Measurements from ENCODE around the gene ELOVL5. TPM values are rescaled to one million over a fixed set of nuclear protein-coding genes. Genes with fewer than 3 reads are reported as not detected.
"Not testable (repeated sequence)": the region's sequence is repeated elsewhere in the genome, so short reads cannot be mapped to it uniquely, and the experiment has no call there.

ELOVL5 gene
- total RNA-seq, 2 donors from 2014 or later = 103 to 108 TPM

GRCh38 chr6:53347250-53347920 lies 1.4 kb downstream of the ELOVL5 start:
- peaks cover 20% of the 10 kb centered on the region for H3K4me1 Mint-ChIP-seq
- no peaks in the 10 kb centered on the region for H3K27me3 ChIP-seq (ENCODE audit: control insufficient read depth, insufficient read depth, low read length, poor library complexity, severe bottlenecking)
- H3K9ac ChIP-seq (ENCODE audit: extremely low read depth, low read length, poor library complexity, severe bottlenecking) = peak overlapping the region; percentile 63
- peak overlapping the region; percentile 85 for H3K4me3 Mint-ChIP-seq
- 0 to 1% methylated on average over 14 to 21 of the region's 23 CpGs for WGBS, 2 experiments (ENCODE audit: insufficient coverage in 1 of 2, insufficient read length in 1 of 2)
- H3K27ac ChIP-seq (ENCODE audit: low read depth, low read length) = peak overlapping the region; percentile 91
- H3K9me3 ChIP-seq (ENCODE audit: control insufficient read depth, low read length) = no peaks in the 10 kb centered on the region
- no peak for TF ChIP-seq CTCF (conservative IDR thresholded peaks at IDR 0.05)
- no peak for DNase-seq
- peak overlapping the region; percentile 89 for H3K4me3 ChIP-seq (ENCODE audit: low read length)
- peaks cover 6% of the 10 kb centered on the region for H3K36me3 ChIP-seq (ENCODE audit: control insufficient read depth, insufficient read depth, low read length)
- H3K27ac Mint-ChIP-seq = peak overlapping the region; percentile 89
- H3K27me3 Mint-ChIP-seq (ENCODE audit: insufficient read depth) = peaks cover 16% of the 10 kb centered on the region
- no peaks in the 10 kb centered on the region for H3K4me1 ChIP-seq (ENCODE audit: control insufficient read depth, insufficient read depth, low read length)
- H3K9me3 Mint-ChIP-seq = no peaks in the 10 kb centered on the region
- peaks cover 3% of the 10 kb centered on the region for H3K36me3 Mint-ChIP-seq (ENCODE audit: low read depth)

GRCh38 chr6:53346049-53346448 lies 2.7 kb downstream of the ELOVL5 start:
- not testable (repeated sequence) for H3K27me3 ChIP-seq (ENCODE audit: control insufficient read depth, insufficient read depth, low read length, poor library complexity, severe bottlenecking); H3K9me3 ChIP-seq (ENCODE audit: control insufficient read depth, low read length); H3K9me3 Mint-ChIP-seq; H3K4me1 ChIP-seq (ENCODE audit: control insufficient read depth, insufficient read depth, low read length); H3K9ac ChIP-seq (ENCODE audit: extremely low read depth, low read length, poor library complexity, severe bottlenecking); H3K36me3 ChIP-seq (ENCODE audit: control insufficient read depth, insufficient read depth, low read length); H3K27ac ChIP-seq (ENCODE audit: low read depth, low read length); H3K27ac Mint-ChIP-seq; H3K36me3 Mint-ChIP-seq (ENCODE audit: low read depth); DNase-seq
- Mint-ChIP-seq H3K4me3 (peak overlapping the region; percentile 85), H3K27me3 (ENCODE audit: insufficient read depth) (peaks cover 14% of the 10 kb centered on the region), H3K4me1 (peaks cover 33% of the 10 kb centered on the region)
- H3K4me3 ChIP-seq (ENCODE audit: low read length) = peak overlapping the region; percentile 89
- WGBS, 2 experiments (ENCODE audit: insufficient coverage in 1 of 2, insufficient read length in 1 of 2) = 98% methylated on average over 4 of the region's 5 CpGs; no CpG with 5 or more reads in 1 of the 2 experiments

- WGBS, 2 experiments (ENCODE audit: insufficient coverage in 1 of 2, insufficient read length in 1 of 2) = 86 to 89% methylated on average over 1 of the region's 1 CpG
- Histone ChIP-seq H3K4me1 (ENCODE audit: control insufficient read depth, insufficient read depth, low read length) (peaks cover 3% of the 10 kb centered on the region), H3K9ac (ENCODE audit: extremely low read depth, low read length, poor library complexity, severe bottlenecking) (no peak overlapping the region), H3K9me3 (ENCODE audit: control insufficient read depth, low read length) (no peaks in the 10 kb centered on the region), H3K27ac (ENCODE audit: low read depth, low read length) (no peak overlapping the region), H3K36me3 (ENCODE audit: control insufficient read depth, insufficient read depth, low read length) (peaks cover 6% of the 10 kb centered on the region), H3K27me3 (ENCODE audit: control insufficient read depth, insufficient read depth, low read length, poor library complexity, severe bottlenecking) (no peaks in the 10 kb centered on the region), H3K4me3 (ENCODE audit: low read length) (no peak overlapping the region)
- H3K4me3 Mint-ChIP-seq = no peak overlapping the region
- no peak for TF ChIP-seq CTCF (conservative IDR thresholded peaks at IDR 0.05)
- peaks cover 3% of the 10 kb centered on the region for H3K36me3 Mint-ChIP-seq (ENCODE audit: low read depth)
- H3K4me1 Mint-ChIP-seq = peaks cover 33% of the 10 kb centered on the region
- peaks cover 5% of the 10 kb centered on the region for H3K27me3 Mint-ChIP-seq (ENCODE audit: insufficient read depth)
- no peak overlapping the region for H3K27ac Mint-ChIP-seq
- DNase-seq = no peak
- no peaks in the 10 kb centered on the region for H3K9me3 Mint-ChIP-seq
Observed at GRCh38 chr6:53344969-53345368, 3.8 kb downstream of the ELOVL5 start.
